Stimulated activated CD4-positive, alpha-beta T cell treated with anti-CD3 and anti-CD28 coated beads, Interleukin-4, amount 100 ng/mL, for 4 hours (primary cell): ENCODE measurements around the gene FOXQ1.

Experiments
- DNase-seq, 2 experiments: peaks; one replicate each; pipeline ENCODE4 v3.0.0-alpha.2; 2020

The FOXQ1 gene

GRCh38 chr6:1311400-1312202 lies at the start of gene FOXQ1:
Gene FOXQ1, plus strand, starts transcription at chr6:1312098. Its CDS starts 607 bp downstream, at chr6:1312705.
- no peak for DNase-seq

- no peak for DNase-seq
Observed at GRCh38 chr6:1262704-1263038, 49.2 kb upstream of the FOXQ1 start.

GRCh38 chr6:1263039-1263849 lies 48.7 kb upstream of the FOXQ1 start:
- DNase-seq: no peak

- no peak for DNase-seq
Observed at GRCh38 chr6:1263850-1264377, 48.0 kb upstream of the FOXQ1 start.

GRCh38 chr6:1264619-1265445 lies 47.1 kb upstream of the FOXQ1 start:
- no peak for DNase-seq

GRCh38 chr6:1266686-1267056 lies 45.2 kb upstream of the FOXQ1 start:
- DNase-seq: no peak

DNA sequence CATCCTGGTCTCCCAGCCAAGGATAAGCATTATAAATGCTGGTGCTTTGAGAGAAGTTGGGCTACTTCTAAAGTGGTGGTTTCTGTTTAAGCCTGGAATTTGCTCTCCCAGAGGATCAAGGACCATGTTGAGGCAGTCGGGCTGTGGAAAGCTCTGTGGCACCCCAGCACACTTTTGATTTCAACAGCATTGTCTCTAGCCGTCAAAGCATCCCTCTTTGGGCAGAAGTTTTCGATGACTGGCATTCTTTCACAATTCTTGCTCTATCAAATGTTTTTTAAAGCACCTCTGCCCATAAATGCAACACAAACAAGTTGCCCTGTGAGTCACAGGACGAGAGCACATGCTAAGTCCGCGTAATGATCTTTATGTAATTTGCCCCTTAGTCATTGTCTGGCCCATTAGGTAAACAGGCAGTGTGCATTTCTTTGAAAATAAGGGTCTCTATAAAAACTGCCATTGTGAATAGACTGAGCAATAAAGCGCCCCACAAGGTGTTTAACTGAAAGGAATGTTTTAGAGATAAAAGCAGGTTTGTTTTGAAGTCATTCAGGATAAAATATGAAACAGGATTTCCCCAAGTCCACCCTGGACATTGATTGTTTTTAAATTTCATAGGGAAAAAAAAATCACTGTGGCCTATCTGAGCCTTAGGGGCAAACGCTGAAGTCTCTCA lies 44.7 kb upstream of the FOXQ1 start:
- DNase-seq: no peak

- no peak for DNase-seq
Observed at GRCh38 chr6:1267790-1268762, 43.8 kb upstream of the FOXQ1 start.

- no peak for DNase-seq
Observed at GRCh38 chr6:1271071-1271763, 40.7 kb upstream of the FOXQ1 start.

GRCh38 chr6:1278061-1278720 lies 33.7 kb upstream of the FOXQ1 start:
- DNase-seq: no peak

GRCh38 chr6:1279065-1279464 lies 32.8 kb upstream of the FOXQ1 start:
- DNase-seq: no peak

GRCh38 chr6:1280666-1281300 lies 31.1 kb upstream of the FOXQ1 start:
- no peak for DNase-seq

- DNase-seq: no peak
Observed at GRCh38 chr6:1281746-1282145, 30.2 kb upstream of the FOXQ1 start.

- DNase-seq: no peak
Observed at GRCh38 chr6:1283501-1283900, 28.4 kb upstream of the FOXQ1 start.

DNA sequence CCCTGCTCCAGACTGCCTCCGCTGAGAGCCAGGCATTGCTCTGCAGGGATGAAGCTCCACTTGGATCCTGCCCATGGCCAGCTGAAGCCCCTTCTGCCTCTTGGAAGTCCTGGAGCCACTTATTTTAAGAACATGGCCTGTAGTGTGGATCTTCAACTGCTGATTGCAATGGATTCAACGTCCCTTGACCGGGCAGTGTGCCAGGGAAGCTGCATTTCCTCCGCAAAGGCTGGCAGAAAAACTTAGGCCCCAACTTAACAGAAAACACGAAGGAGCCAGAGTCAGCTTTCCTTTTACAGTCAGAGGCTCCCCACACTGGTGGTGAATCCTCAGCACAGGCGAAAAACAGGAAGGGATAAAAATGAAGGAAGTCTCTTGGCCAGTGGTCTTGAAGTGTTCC lies 26.3 kb upstream of the FOXQ1 start:
- no peak for DNase-seq

- no peak for DNase-seq
Observed at GRCh38 chr6:1285956-1286355, 25.9 kb upstream of the FOXQ1 start.

GRCh38 chr6:1287103-1287591 lies 24.8 kb upstream of the FOXQ1 start:
- DNase-seq: no peak

DNA sequence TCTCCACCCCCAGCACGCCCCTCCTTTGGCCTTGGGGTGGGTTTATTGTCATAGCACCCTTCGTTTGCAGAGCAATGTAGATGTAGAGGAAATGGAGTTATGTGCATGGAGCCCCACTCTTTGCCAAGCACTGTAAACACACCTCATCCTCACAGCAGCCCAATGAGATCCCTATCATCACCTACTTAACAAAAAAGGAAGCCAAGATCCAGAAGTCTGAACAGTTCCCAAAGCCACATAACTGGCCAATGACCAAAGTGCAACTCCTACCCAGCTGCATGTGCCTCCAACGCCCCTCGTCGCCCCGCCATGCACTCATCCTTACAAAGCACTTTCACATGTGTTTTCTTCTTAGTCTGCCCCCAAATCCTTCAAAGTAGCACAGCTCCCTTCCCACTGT lies 21.8 kb upstream of the FOXQ1 start:
- DNase-seq: no peak

- no peak for DNase-seq
Observed at GRCh38 chr6:1290805-1291204, 21.1 kb upstream of the FOXQ1 start.
